Neural progenitor cell (in vitro differentiated cells): ENCODE measurements around the gene GABRB2. TPM values are rescaled to one million over a fixed set of nuclear protein-coding genes. Genes with fewer than 3 reads are reported as not detected.
"Not testable (repeated sequence)": the region's sequence is repeated elsewhere in the genome, so short reads cannot be mapped to it uniquely, and the experiment has no call there.

ENCODE experiments used
- DNase-seq: peaks from one replicate; pipeline ENCODE4 v3.0.0-alpha.2; 2016; ENCODE audit warnings: low spot score
- H2AFZ ChIP-seq: fragments of 200-600 bp; sonication (generic); replicated peaks from 2 replicates; pipeline ENCODE4 v1.6.1; 2016; ENCODE audit warnings: antibody characterized with exemption
- H3F3A ChIP-seq: fragments of 200-600 bp; sonication (generic); 2 replicates; pipeline ENCODE4 v1.6.1; 2016; ENCODE audit warnings: antibody characterized with exemption, low read depth
- H3K27ac ChIP-seq: fragments of 200-600 bp; sonication (generic); 2 replicates; pipeline ENCODE4 v1.5.1; 2016; ENCODE audit warnings: mild to moderate bottlenecking
- H3K27me3 ChIP-seq: fragments of 200-600 bp; sonication (generic); 2 replicates; pipeline ENCODE4 v1.6.1; 2016; ENCODE audit warnings: mild to moderate bottlenecking, moderate library complexity
- H3K36me3 ChIP-seq: fragments of 200-600 bp; sonication (generic); 2 replicates; pipeline ENCODE4 v1.5.1; 2016
- H3K4me1 ChIP-seq: fragments of 200-600 bp; sonication (generic); 2 replicates; pipeline ENCODE4 v1.6.1; 2016; ENCODE audit warnings: mixed run types
- H3K4me2 ChIP-seq: fragments of 200-600 bp; sonication (generic); 2 replicates; pipeline ENCODE4 v1.6.1; 2016
- H3K4me3 ChIP-seq: fragments of 200-600 bp; sonication (generic); 2 replicates; pipeline ENCODE4 v1.5.1; 2016
- H3K79me2 ChIP-seq: fragments of 200-600 bp; sonication (generic); 2 replicates; pipeline ENCODE4 v1.6.1; 2016; ENCODE audit warnings: low read depth
- H3K9ac ChIP-seq: fragments of 200-600 bp; sonication (generic); 2 replicates; pipeline ENCODE4 v1.6.1; 2016
- H3K9me3 ChIP-seq: fragments of 200-600 bp; sonication (generic); 2 replicates; pipeline ENCODE4 v1.5.1; 2016; ENCODE audit warnings: low read depth
- H4K20me1 ChIP-seq: fragments of 200-600 bp; sonication (generic); 2 replicates; pipeline ENCODE4 v1.6.1; 2016; ENCODE audit warnings: low read depth
- H3K27ac Mint-ChIP-seq: 3 replicates; pipeline ENCODE4 v1.8.0; 2021; ENCODE audit warnings: mixed read lengths
- H3K27me3 Mint-ChIP-seq: 2 replicates; pipeline ENCODE4 v1.8.0; 2022; ENCODE audit warnings: low read depth, mild to moderate bottlenecking, inconsistent platforms, moderate library complexity, mixed read lengths; ENCODE audit not compliant: insufficient read depth
- H3K36me3 Mint-ChIP-seq: 3 replicates; pipeline ENCODE4 v1.8.0; 2021; ENCODE audit warnings: mixed read lengths
- H3K4me1 Mint-ChIP-seq: 3 replicates; pipeline ENCODE4 v1.8.0; 2021; ENCODE audit warnings: mixed read lengths
- H3K4me3 Mint-ChIP-seq: 3 replicates; pipeline ENCODE4 v1.8.0; 2021; ENCODE audit warnings: mild to moderate bottlenecking, moderate library complexity, mixed read lengths
- H3K9me3 Mint-ChIP-seq: 3 replicates; pipeline ENCODE4 v1.8.0; 2020; ENCODE audit warnings: mixed read lengths
- EZH2 ChIP-seq: fragments of 200-600 bp; sonication (generic); IDR thresholded peaks from 2 replicates; pipeline ENCODE4 v1.6.1; 2017; ENCODE audit warnings: antibody characterized with exemption, mild to moderate bottlenecking, moderate library complexity
- EZH2phosphoT487 ChIP-seq: fragments of 200-600 bp; sonication (generic); IDR thresholded peaks from 2 replicates; pipeline ENCODE4 v1.6.1; 2017; ENCODE audit warnings: antibody characterized with exemption
- total RNA-seq: library from RNA; depleted of rRNA; stranded (reverse); fragments of >200 nt; gene quantifications from 2 replicates; pipeline ENCODE4 v1.2.3, GENCODE V29; 2015; ENCODE audit warnings: low replicate concordance
- TF ChIP-seq, protein P1 (sequence below): fragments of 200-600 bp; sonication (generic); IDR thresholded peaks from 2 replicates; pipeline ENCODE4 v1.5.1; 2017; ENCODE audit warnings: antibody characterized with exemption, mild to moderate bottlenecking

Gene GABRB2
- total RNA-seq, 1 donor from 2014 or later: 0.58 TPM

GRCh38 chr5:161261668-161262323, 284.7 kb downstream of the GABRB2 start:
- H3K27me3 Mint-ChIP-seq: peaks cover 2% of the 10 kb centered on the region
- peaks cover 5% of the 10 kb centered on the region for H3K4me1 Mint-ChIP-seq
- no peak for TF ChIP-seq EZH2
- TF ChIP-seq EZH2phosphoT487: no peak
- TF ChIP-seq, protein P1, sequence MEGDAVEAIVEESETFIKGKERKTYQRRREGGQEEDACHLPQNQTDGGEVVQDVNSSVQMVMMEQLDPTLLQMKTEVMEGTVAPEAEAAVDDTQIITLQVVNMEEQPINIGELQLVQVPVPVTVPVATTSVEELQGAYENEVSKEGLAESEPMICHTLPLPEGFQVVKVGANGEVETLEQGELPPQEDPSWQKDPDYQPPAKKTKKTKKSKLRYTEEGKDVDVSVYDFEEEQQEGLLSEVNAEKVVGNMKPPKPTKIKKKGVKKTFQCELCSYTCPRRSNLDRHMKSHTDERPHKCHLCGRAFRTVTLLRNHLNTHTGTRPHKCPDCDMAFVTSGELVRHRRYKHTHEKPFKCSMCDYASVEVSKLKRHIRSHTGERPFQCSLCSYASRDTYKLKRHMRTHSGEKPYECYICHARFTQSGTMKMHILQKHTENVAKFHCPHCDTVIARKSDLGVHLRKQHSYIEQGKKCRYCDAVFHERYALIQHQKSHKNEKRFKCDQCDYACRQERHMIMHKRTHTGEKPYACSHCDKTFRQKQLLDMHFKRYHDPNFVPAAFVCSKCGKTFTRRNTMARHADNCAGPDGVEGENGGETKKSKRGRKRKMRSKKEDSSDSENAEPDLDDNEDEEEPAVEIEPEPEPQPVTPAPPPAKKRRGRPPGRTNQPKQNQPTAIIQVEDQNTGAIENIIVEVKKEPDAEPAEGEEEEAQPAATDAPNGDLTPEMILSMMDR: no peak
- no peak overlapping the region for H3K27ac Mint-ChIP-seq
- H3K27me3 ChIP-seq: no peaks in the 10 kb centered on the region
- H3K9me3 ChIP-seq: no peaks in the 10 kb centered on the region
- H2AFZ ChIP-seq: no peak overlapping the region
- no peak overlapping the region for H3K27ac ChIP-seq
- H3K4me2 ChIP-seq: no peak overlapping the region
- H3K9ac ChIP-seq: no peak overlapping the region
- no peaks in the 10 kb centered on the region for H4K20me1 ChIP-seq
- DNase-seq: no peak
- no peaks in the 10 kb centered on the region for H3K9me3 Mint-ChIP-seq
- H3K4me3 ChIP-seq: no peak overlapping the region
- no peaks in the 10 kb centered on the region for H3K36me3 ChIP-seq
- no peak overlapping the region for H3K4me3 Mint-ChIP-seq
- H3K79me2 ChIP-seq: no peaks in the 10 kb centered on the region
- no peaks in the 10 kb centered on the region for H3K4me1 ChIP-seq
- H3K36me3 Mint-ChIP-seq: no peaks in the 10 kb centered on the region
- H3F3A ChIP-seq: no peaks in the 10 kb centered on the region

DNA sequence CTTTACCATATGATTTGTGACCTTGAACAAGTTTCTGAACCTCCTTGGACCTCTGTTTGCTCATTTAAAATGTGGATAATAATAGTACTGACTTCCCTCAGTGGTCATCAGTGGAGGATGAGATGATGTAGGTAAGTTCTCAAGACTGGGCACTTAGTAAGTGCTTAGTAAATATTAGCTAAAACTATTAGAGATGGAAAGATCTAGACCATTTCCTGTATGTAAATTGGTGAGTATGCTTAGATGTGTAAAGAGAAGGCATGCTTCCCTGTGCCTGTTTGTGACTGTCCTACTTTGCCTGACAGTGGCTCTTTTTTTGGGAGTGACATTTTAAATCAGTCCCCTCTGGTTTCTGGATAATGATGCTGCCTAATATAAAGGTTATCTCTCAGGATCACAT, 288.1 kb downstream of the GABRB2 start:
- Histone ChIP-seq H2AFZ (no peak overlapping the region), H3K27ac (no peak overlapping the region), H3F3A (no peaks in the 10 kb centered on the region), H3K79me2 (no peaks in the 10 kb centered on the region), H3K4me1 (no peaks in the 10 kb centered on the region), H3K9ac (no peak overlapping the region), H3K27me3 (no peaks in the 10 kb centered on the region), H3K9me3 (no peaks in the 10 kb centered on the region), H4K20me1 (no peaks in the 10 kb centered on the region), H3K4me2 (no peak overlapping the region), H3K36me3 (no peaks in the 10 kb centered on the region), H3K4me3 (no peak overlapping the region)
- no peaks in the 10 kb centered on the region for H3K36me3 Mint-ChIP-seq
- no peak overlapping the region for H3K4me3 Mint-ChIP-seq
- TF ChIP-seq EZH2phosphoT487: no peak
- TF ChIP-seq EZH2: no peak
- TF ChIP-seq, protein P1: no peak
- H3K27ac Mint-ChIP-seq: no peak overlapping the region
- no peaks in the 10 kb centered on the region for H3K9me3 Mint-ChIP-seq
- no peak for DNase-seq
- H3K4me1 Mint-ChIP-seq: no peaks in the 10 kb centered on the region
- peaks cover 2% of the 10 kb centered on the region for H3K27me3 Mint-ChIP-seq

- TF ChIP-seq, protein P1: no peak
- no peak for TF ChIP-seq EZH2
- no peak for TF ChIP-seq EZH2phosphoT487
- Mint-ChIP-seq H3K27me3 (peaks cover 2% of the 10 kb centered on the region), H3K27ac (no peak overlapping the region), H3K4me3 (no peak overlapping the region), H3K4me1 (no peaks in the 10 kb centered on the region), H3K36me3 (no peaks in the 10 kb centered on the region), H3K9me3 (no peaks in the 10 kb centered on the region)
- no peak for DNase-seq
- Histone ChIP-seq H3K27ac (no peak overlapping the region), H3K4me1 (no peaks in the 10 kb centered on the region), H3F3A (no peaks in the 10 kb centered on the region), H4K20me1 (no peaks in the 10 kb centered on the region), H3K9ac (no peak overlapping the region), H3K9me3 (no peaks in the 10 kb centered on the region), H3K4me3 (no peak overlapping the region), H3K4me2 (no peak overlapping the region), H3K79me2 (no peaks in the 10 kb centered on the region), H3K27me3 (no peaks in the 10 kb centered on the region), H2AFZ (no peak overlapping the region), H3K36me3 (no peaks in the 10 kb centered on the region)
Measured at GRCh38 chr5:161256957-161257356, 289.6 kb downstream of the GABRB2 start.

- H3K27ac ChIP-seq, H3K9ac ChIP-seq, H3K79me2 ChIP-seq, H2AFZ ChIP-seq, H3K4me2 ChIP-seq, H3K27ac Mint-ChIP-seq, H3K4me1 Mint-ChIP-seq, H3K36me3 Mint-ChIP-seq, H3K4me1 ChIP-seq, H3K27me3 ChIP-seq, H3K36me3 ChIP-seq, H3K4me3 ChIP-seq, DNase-seq, H3K9me3 ChIP-seq, H3K4me3 Mint-ChIP-seq, H3F3A ChIP-seq, H3K27me3 Mint-ChIP-seq, H4K20me1 ChIP-seq, H3K9me3 Mint-ChIP-seq: not testable (repeated sequence)
Measured at GRCh38 chr5:161252955-161253354, 293.6 kb downstream of the GABRB2 start.
